GM12872 (cell line): ENCODE results near the gene ITGAL.

Source experiments
- CTCF ChIP-seq: IDR thresholded peaks from 3 replicates; pipeline ENCODE4 v1.5.1; 2011; ENCODE audit warnings: low read depth, mild to moderate bottlenecking, low read length, moderate library complexity; ENCODE audit not compliant: insufficient read depth

ITGAL gene

DNA sequence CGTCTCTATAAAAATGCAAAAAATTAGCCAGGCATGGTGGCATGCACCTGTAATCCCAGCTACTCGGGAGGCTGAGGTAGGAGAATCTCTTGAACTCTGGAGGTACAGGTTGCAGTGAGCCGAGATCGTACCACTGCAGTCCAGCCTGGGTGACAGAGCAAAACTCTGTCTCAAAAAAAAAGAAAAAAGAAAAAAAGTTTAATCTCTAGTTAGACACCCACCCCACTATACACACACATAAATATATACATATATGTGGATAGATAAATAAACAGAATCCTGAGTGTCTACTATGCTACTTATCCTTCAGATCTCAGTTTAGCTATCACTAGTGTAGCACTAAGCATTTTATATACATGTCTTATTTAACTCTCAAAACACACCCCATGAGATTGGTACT, 18.7 kb downstream of the ITGAL start:
- TF ChIP-seq CTCF = no peak

GRCh38 chr16:30491744-30492308, 19.3 kb downstream of the ITGAL start:
- TF ChIP-seq CTCF = no peak

DNA sequence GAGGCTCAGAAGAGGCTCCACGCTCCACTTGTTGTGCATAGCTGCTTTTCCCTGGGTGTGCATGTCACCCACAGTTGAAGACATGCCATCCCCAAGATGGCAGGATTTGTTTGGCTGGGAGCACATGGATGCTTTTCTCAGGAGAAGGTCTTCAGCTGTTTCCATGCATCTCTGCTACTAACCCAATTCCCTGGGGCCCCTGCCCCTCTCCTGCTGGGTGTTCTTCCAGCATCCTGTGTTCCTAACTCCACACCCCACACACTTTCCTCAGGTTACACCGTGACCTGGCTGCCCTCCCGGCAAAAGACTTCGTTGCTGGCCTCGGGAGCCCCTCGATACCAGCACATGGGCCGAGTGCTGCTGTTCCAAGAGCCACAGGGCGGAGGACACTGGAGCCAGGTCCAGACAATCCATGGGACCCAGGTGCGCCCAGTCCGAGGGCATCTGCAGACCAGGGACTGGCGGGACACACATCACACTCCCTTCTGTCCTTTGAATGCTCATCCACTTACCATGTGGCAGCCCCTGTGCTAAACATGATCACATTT, 21.5 kb downstream of the ITGAL start:
- no peak for TF ChIP-seq CTCF

DNA sequence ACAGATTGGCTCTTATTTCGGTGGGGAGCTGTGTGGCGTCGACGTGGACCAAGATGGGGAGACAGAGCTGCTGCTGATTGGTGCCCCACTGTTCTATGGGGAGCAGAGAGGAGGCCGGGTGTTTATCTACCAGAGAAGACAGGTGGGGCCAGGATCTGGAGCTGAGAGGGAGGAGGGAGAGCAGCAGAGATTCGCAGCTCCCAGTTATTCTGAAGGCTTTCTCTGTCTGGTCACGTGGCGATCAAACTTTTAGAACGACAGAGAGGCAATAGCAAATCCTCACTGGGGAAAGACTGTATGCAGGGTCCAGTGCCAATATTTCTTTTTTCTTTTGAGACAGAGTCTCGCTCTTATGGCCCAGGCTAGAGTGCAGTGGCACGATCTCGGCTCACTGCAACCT, 22.2 kb downstream of the ITGAL start:
- TF ChIP-seq CTCF = no peak

DNA sequence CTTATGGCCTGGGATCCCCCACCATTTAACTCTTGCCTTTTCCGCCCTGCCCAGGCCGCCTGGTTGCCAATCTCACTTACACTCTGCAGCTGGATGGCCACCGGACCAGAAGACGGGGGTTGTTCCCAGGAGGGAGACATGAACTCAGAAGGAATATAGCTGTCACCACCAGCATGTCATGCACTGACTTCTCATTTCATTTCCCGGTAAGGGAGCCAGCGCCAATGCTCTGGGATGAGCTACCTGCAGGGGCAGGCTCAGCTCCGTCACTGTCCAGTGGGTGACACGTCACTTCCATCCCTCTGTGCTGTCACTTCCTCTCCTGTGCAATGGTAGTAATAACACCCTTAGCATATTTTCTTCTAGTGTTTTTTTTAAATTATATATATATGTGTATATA, 26.7 kb downstream of the ITGAL start:
- no peak for TF ChIP-seq CTCF

DNA sequence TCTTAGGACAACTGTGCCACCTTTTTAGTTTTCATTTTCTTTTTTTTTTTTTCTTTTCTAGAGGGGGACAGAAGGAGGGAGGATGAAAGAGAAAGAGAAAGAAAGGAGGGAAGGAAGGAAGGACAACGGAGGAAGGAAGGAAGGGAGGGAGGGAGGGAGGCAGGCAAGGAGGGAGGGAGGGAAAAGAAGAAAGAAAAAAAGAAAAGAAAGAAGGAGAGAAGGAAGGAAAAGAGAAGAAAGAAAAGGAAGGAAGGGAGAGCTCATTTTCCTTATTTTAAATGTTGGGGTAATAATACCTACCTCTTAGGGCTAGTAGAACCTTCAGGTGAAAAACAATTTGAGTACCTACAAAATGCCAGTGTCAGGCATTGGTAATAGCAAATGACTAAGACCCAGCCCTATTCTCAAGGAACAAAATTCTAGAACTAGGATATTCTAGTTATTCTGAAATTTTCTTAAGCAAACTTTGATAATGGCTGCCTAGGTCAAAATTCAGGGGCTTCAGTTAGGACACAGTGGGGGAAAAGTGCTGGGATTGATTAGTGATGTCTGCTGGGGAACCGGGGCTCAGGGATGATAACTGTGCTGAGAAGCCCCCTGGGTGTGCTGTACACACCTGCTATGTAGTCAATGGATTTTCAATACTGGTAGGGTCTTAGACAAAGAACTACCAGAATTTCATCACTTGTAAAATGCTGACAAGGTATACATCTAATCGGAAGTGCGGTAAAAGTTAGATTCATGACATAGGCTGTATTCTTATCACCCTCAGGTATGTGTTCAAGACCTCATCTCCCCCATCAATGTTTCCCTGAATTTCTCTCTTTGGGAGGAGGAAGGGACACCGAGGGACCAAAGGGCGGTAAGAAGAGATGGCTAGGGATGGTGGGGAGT, 31.1 kb downstream of the ITGAL start:
- no peak for TF ChIP-seq CTCF

- no peak for TF ChIP-seq CTCF
These were observed 36.7 kb downstream of the ITGAL start for GRCh38 chr16:30509081-30509765.
